H1 (cell line): Measurements from ENCODE around the gene PRKCA. TPM values are rescaled to one million over a fixed set of nuclear protein-coding genes. Genes with fewer than 3 reads are reported as not detected.

ENCODE experiments used
- CTCF ChIA-PET: fragments of 300-600 bp; sonication (Branson Sonifier 250); formaldehyde crosslinking; loops from one replicate; lab custom pipeline; 2021; ENCODE audit not compliant: partially characterized antibody; lab: Charles Lee
- POLR2A ChIA-PET: fragments of 300-600 bp; sonication (Branson Sonifier 250); formaldehyde crosslinking; loops from one replicate; lab custom pipeline; 2021; ENCODE audit warnings: inconsistent platforms; ENCODE audit not compliant: partially characterized antibody; lab: Charles Lee
- DNase-seq, 2 experiments: peaks; one replicate each; pipeline versions ENCODE4 v3.0.0 to v3.0.0-alpha.2; 2010 to 2022; ENCODE audit warnings: low spot score in 2 of 2, low read depth in 1 of 2, mixed read lengths in 1 of 2
- FAIRE-seq: peaks from 2 replicates; lab custom pipeline; 2011; peaks lifted over from hg19 to GRCh38; lab: Jason Lieb, UNC
- H2AFZ ChIP-seq: 2 replicates; pipeline ENCODE4 v1.8.1; 2012; ENCODE audit warnings: low read length, inconsistent platforms
- H2AK5ac ChIP-seq: 2 replicates; pipeline ENCODE4 v1.6.1; 2013; ENCODE audit warnings: low read depth, low read length
- H2BK120ac ChIP-seq: replicated peaks from 2 replicates; pipeline ENCODE3; 2013; ENCODE audit warnings: low read depth, low read length, inconsistent platforms
- H2BK12ac ChIP-seq: 2 replicates; pipeline ENCODE4 v1.6.1; 2013; ENCODE audit warnings: low read depth, low read length
- H2BK15ac ChIP-seq: 2 replicates; pipeline ENCODE4 v1.6.1; 2013; ENCODE audit warnings: low read length
- H2BK20ac ChIP-seq: 2 replicates; pipeline ENCODE4 v1.6.1; 2013; ENCODE audit warnings: low read length
- H2BK5ac ChIP-seq: 2 replicates; pipeline ENCODE4 v1.6.1; 2013; ENCODE audit warnings: low read depth, low read length
- H3K14ac ChIP-seq: 2 replicates; pipeline ENCODE4 v1.6.1; 2013; ENCODE audit warnings: inconsistent platforms; ENCODE audit not compliant: insufficient read length
- H3K18ac ChIP-seq: 2 replicates; pipeline ENCODE4 v1.6.1; 2013; ENCODE audit warnings: low read length; ENCODE audit errors: extremely low read depth
- H3K23ac ChIP-seq: 2 replicates; pipeline ENCODE4 v1.6.1; 2013; ENCODE audit warnings: inconsistent platforms; ENCODE audit not compliant: insufficient read length
- H3K23me2 ChIP-seq: 2 replicates; pipeline ENCODE4 v1.6.1; 2013; ENCODE audit warnings: low read depth, low read length
- H3K27ac ChIP-seq: 2 replicates; pipeline ENCODE4 v1.6.1; 2011; ENCODE audit warnings: low read depth, low read length, inconsistent platforms
- H3K27me3 ChIP-seq, 4 experiments: replicated peaks in 1 of 4; 1 replicate in 1 of 4; 2 replicates in 3 of 4; pipeline versions ENCODE4 v1.6.1 to v1.8.1; 2011 to 2013; ENCODE audit warnings: low read length in 3 of 4, mild to moderate bottlenecking in 3 of 4, inconsistent platforms in 2 of 4, mixed read lengths in 2 of 4, moderate library complexity in 1 of 4; ENCODE audit not compliant: control insufficient read depth in 3 of 4, insufficient read depth in 3 of 4; ENCODE audit errors: extremely low read depth in 1 of 4
- H3K36me3 ChIP-seq, 4 experiments: 2 replicates each; pipeline versions ENCODE4 v1.6.1 to v1.8.1; 2011 to 2013; ENCODE audit warnings: mild to moderate bottlenecking in 4 of 4, low read length in 3 of 4, moderate library complexity in 2 of 4, control low read depth in 1 of 4, inconsistent platforms in 1 of 4; ENCODE audit not compliant: insufficient read depth in 4 of 4, control insufficient read depth in 2 of 4
- H3K4ac ChIP-seq: replicated peaks from 2 replicates; pipeline ENCODE3; 2013; ENCODE audit warnings: low read length, low read depth, mixed read lengths, inconsistent platforms; ENCODE audit not compliant: insufficient read length
- H3K4me1 ChIP-seq, 4 experiments: replicated peaks in 1 of 4; 1 replicate in 1 of 4; 2 replicates in 3 of 4; pipeline versions ENCODE4 v1.6.1 to v1.8.1; 2011 to 2013; ENCODE audit warnings: low read length in 3 of 4, inconsistent platforms in 2 of 4, mixed read lengths in 1 of 4; ENCODE audit not compliant: insufficient read depth in 4 of 4, control insufficient read depth in 3 of 4
- H3K4me2 ChIP-seq, 2 experiments: 2 replicates each; pipeline versions ENCODE4 v1.6.1 to v1.8.1; 2011 to 2013; ENCODE audit warnings: low read depth in 2 of 2, low read length in 2 of 2, control low read depth in 1 of 2, inconsistent platforms in 1 of 2, mild to moderate bottlenecking in 1 of 2; ENCODE audit not compliant: insufficient read depth in 1 of 2
- H3K4me3 ChIP-seq, 4 experiments: fragments of 200-600, 300-600 bp in 1 of 4; sonication (generic), shearing (Covaris generic), sonication (Bioruptor Twin) in 1 of 4; 2 replicates each; pipeline versions ENCODE4 v1.5.1 to v1.8.1; 2011 to 2016; ENCODE audit warnings: low read length in 4 of 4, low read depth in 3 of 4, control low read depth in 2 of 4, inconsistent platforms in 2 of 4, mild to moderate bottlenecking in 2 of 4, mixed read lengths in 1 of 4, moderate library complexity in 1 of 4; ENCODE audit not compliant: insufficient read depth in 2 of 4; ENCODE audit errors: extremely low read depth in 1 of 4
- H3K56ac ChIP-seq: replicated peaks from 2 replicates; pipeline ENCODE3; 2013; ENCODE audit warnings: low read depth, mild to moderate bottlenecking, mixed read lengths, low read length, inconsistent platforms; ENCODE audit not compliant: insufficient read length
- H3K79me1 ChIP-seq: 2 replicates; pipeline ENCODE4 v1.6.1; 2013; ENCODE audit warnings: low read depth, low read length, control low read depth
- H3K79me2 ChIP-seq, 2 experiments: 2 replicates each; pipeline versions ENCODE4 v1.6.1 to v1.8.1; 2012 to 2013; ENCODE audit warnings: low read length in 2 of 2, mild to moderate bottlenecking in 2 of 2, inconsistent platforms in 1 of 2; ENCODE audit not compliant: insufficient read depth in 2 of 2, control insufficient read depth in 1 of 2
- H3K9ac ChIP-seq, 4 experiments: replicated peaks in 1 of 4; 1 replicate in 1 of 4; 2 replicates in 3 of 4; pipeline versions ENCODE4 v1.6.1 to v1.8.1; 2011 to 2013; ENCODE audit warnings: low read depth in 3 of 4, low read length in 3 of 4, control low read depth in 2 of 4, mild to moderate bottlenecking in 2 of 4, moderate library complexity in 2 of 4, inconsistent platforms in 1 of 4; ENCODE audit errors: extremely low read depth in 1 of 4
- H3K9me3 ChIP-seq, 2 experiments: 2 replicates each; pipeline versions ENCODE4 v1.6.1 to v1.8.1; 2012 to 2013; ENCODE audit warnings: mild to moderate bottlenecking in 2 of 2, moderate library complexity in 2 of 2, control low read depth in 1 of 2, inconsistent platforms in 1 of 2, low read depth in 1 of 2, low read length in 1 of 2, mixed read lengths in 1 of 2; ENCODE audit not compliant: insufficient read depth in 2 of 2
- H4K20me1 ChIP-seq, 2 experiments: replicated peaks in 1 of 2; 2 replicates each; pipeline versions ENCODE3 to v1.8.1; 2011 to 2013; ENCODE audit warnings: inconsistent platforms in 2 of 2, low read length in 2 of 2, mild to moderate bottlenecking in 1 of 2; ENCODE audit not compliant: insufficient read depth in 2 of 2, control insufficient read depth in 1 of 2
- H4K5ac ChIP-seq: 2 replicates; pipeline ENCODE4 v1.6.1; 2013; ENCODE audit warnings: low read length, low read depth, mixed read lengths, inconsistent platforms; ENCODE audit not compliant: insufficient read length
- H4K8ac ChIP-seq: 2 replicates; pipeline ENCODE4 v1.8.0; 2013; ENCODE audit warnings: mild to moderate bottlenecking, moderate library complexity, low read length, inconsistent platforms; ENCODE audit not compliant: insufficient read depth; ENCODE audit errors: extremely low read depth
- H4K91ac ChIP-seq: replicated peaks from 2 replicates; pipeline ENCODE3; 2013; ENCODE audit warnings: low read length, mixed read lengths, inconsistent platforms; ENCODE audit not compliant: insufficient read length
- CBX8 ChIP-seq: fragments of 300-800, 300-1000 bp; sonication (generic); IDR thresholded peaks from 2 replicates; pipeline ENCODE4 v1.7.1; 2016; ENCODE audit warnings: low read depth, low read length, borderline replicate concordance
- CHD1 ChIP-seq: IDR thresholded peaks from 2 replicates; pipeline ENCODE4 v1.6.1; 2012; ENCODE audit warnings: low read depth, low read length, improper control_type of control experiment
- E2F6 ChIP-seq: IDR thresholded peaks from 2 replicates; pipeline ENCODE4 v1.6.1; 2012; ENCODE audit warnings: inconsistent platforms
- JUN ChIP-seq: IDR thresholded peaks from 2 replicates; pipeline ENCODE4 v1.6.1; 2011; ENCODE audit warnings: low read depth, mild to moderate bottlenecking, improper control_type of control experiment, low read length
- KDM5A ChIP-seq: fragments of 200-600 bp; IDR thresholded peaks from 2 replicates; pipeline ENCODE4 v1.7.1; 2012; ENCODE audit warnings: mild to moderate bottlenecking, low read length, inconsistent platforms, mixed read lengths
- SIRT6 ChIP-seq: IDR thresholded peaks from one replicate; pipeline ENCODE4 v1.7.1; 2012; ENCODE audit warnings: low read length, inconsistent platforms
- SIX5 ChIP-seq: IDR thresholded peaks from 2 replicates; pipeline ENCODE4 v1.6.1; 2011; ENCODE audit warnings: mild to moderate bottlenecking, low read depth, low read length
- TBP ChIP-seq: IDR thresholded peaks from 2 replicates; pipeline ENCODE4 v1.6.1; 2011; ENCODE audit warnings: low read depth, low read length, improper control_type of control experiment
- WGBS, 2 experiments: shearing (Covaris generic) in 1 of 2; methylation state at CpG; one replicate each; pipeline versions ENCODE4 v1.1.6 to v1.1.7; 2013 to 2015; ENCODE audit warnings: low lambda C conversion rate in 2 of 2, mixed read lengths in 2 of 2, inconsistent platforms in 1 of 2, low coverage in 1 of 2, missing lambda C conversion rate in 1 of 2; ENCODE audit not compliant: insufficient replicate concordance in 2 of 2, insufficient coverage in 1 of 2, insufficient read length in 1 of 2; ENCODE audit errors: extremely low coverage in 1 of 2, missing lambda C conversion rate in 1 of 2; 5-methylcytosine and 5-hydroxymethylcytosine counted together
- polyA plus RNA-seq, 7 experiments: library from polyadenylated mRNA; depleted of rRNA in 3 of 7; stranded (reverse) in 5 of 7; unstranded in 2 of 7; fragments of >200 nt in 5 of 7; fragments of 200-250 nt in 2 of 7; gene quantifications; 1 replicate in 5 of 7; 2 replicates in 1 of 7; 4 replicates in 1 of 7; pipeline versions ENCODE4 v1.2.1 to v1.2.3, GENCODE V29; 2011 to 2013; ENCODE audit warnings: missing spikeins in 2 of 7, mixed read lengths in 2 of 7
- total RNA-seq: library from RNA; stranded (reverse); fragmentation: NEBNext Ultra II Directional; extraction: Animal tissue kit (Norgen Biotek cat#: 25700); gene quantifications from 2 replicates; pipeline ENCODE4 v1.2.1, GENCODE V29; 2021

The PRKCA gene
- total and polyA plus RNA-seq, 2 of the 8 experiments (the other 6 are each of a cell fraction or from before 2014, with no cell fraction given): 5.8 to 17.8 TPM

- Histone ChIP-seq H3K79me1 (no peaks in the 10 kb centered on the region), H3K18ac (no peak overlapping the region), H4K20me1 (no peaks in the 10 kb centered on the region), H4K8ac (no peak overlapping the region), H2BK12ac (no peak overlapping the region), H3K9me3 (no peaks in the 10 kb centered on the region), H4K91ac (no peak overlapping the region), H3K9ac (no peak overlapping the region), H2AFZ (no peak overlapping the region), H3K4me2 (no peak overlapping the region), H2AK5ac (no peak overlapping the region), H3K4me3 (no peak overlapping the region), H3K56ac (no peak overlapping the region), H3K23me2 (no peaks in the 10 kb centered on the region), H2BK5ac (no peak overlapping the region), H3K14ac (no peak overlapping the region), H3K36me3 (no peaks in the 10 kb centered on the region), H2BK20ac (no peak overlapping the region), H4K5ac (no peak overlapping the region), H3K4ac (no peak overlapping the region), H2BK15ac (no peak overlapping the region), H3K27ac (no peak overlapping the region), H3K23ac (no peak overlapping the region), H2BK120ac (no peak overlapping the region), H3K4me1 (peaks cover 0 to 5% (median 0%) of the 10 kb centered on the region in 4 experiments; a peak in 1 of 7 replicates), H3K79me2 (no peaks in the 10 kb centered on the region), H3K27me3 (no peaks in the 10 kb centered on the region)
- no peak for FAIRE-seq
- WGBS, 2 experiments: 89% methylated on average over 5 of the region's 5 CpGs; no CpG with 5 or more reads in 1 of the 2 experiments
- TF ChIP-seq SIX5 (no peak), CBX8 (no peak), JUN (no peak), TBP (no peak), SIRT6 (no peak), KDM5A (no peak), E2F6 (no peak), CHD1 (no peak)
- ChIA-PET CTCF (interaction anchor here (0.7 to 1.1 kb wide), 5 partner anchors 8 to 244 kb away, joined by 3 to 5 read pairs (median 3); no protein-coding TSS in a partner anchor), POLR2A (interaction anchor here (0.6 kb wide), 1 partner anchor 395 kb away, joined by 3 read pairs; no protein-coding TSS in a partner anchor)
- DNase-seq: no peak
Measured at GRCh38 chr17:66662496-66662895, 360.1 kb downstream of the PRKCA start.
